GM12891 (cell line): ENCODE results near the gene ARFIP1.

Source experiments
- POLR2A ChIP-seq: IDR thresholded peaks from 2 replicates; pipeline ENCODE4 v1.6.1; 2011; ENCODE audit warnings: low read depth, low read length, control low read depth
- POLR2AphosphoS5 ChIP-seq: IDR thresholded peaks from 2 replicates; pipeline ENCODE4 v1.6.1; 2011; ENCODE audit warnings: low read depth, low read length, control low read depth
- TAF1 ChIP-seq: IDR thresholded peaks from 2 replicates; pipeline ENCODE4 v1.6.1; 2011; ENCODE audit warnings: low read depth, low read length, control low read depth

- TF ChIP-seq POLR2A (no peak), TAF1 (no peak), POLR2AphosphoS5 (no peak)
Observed at GRCh38 chr4:152903658-152904057, 123.9 kb downstream of the ARFIP1 start.
